ENCODE measurements around the gene PNP.

DNA sequence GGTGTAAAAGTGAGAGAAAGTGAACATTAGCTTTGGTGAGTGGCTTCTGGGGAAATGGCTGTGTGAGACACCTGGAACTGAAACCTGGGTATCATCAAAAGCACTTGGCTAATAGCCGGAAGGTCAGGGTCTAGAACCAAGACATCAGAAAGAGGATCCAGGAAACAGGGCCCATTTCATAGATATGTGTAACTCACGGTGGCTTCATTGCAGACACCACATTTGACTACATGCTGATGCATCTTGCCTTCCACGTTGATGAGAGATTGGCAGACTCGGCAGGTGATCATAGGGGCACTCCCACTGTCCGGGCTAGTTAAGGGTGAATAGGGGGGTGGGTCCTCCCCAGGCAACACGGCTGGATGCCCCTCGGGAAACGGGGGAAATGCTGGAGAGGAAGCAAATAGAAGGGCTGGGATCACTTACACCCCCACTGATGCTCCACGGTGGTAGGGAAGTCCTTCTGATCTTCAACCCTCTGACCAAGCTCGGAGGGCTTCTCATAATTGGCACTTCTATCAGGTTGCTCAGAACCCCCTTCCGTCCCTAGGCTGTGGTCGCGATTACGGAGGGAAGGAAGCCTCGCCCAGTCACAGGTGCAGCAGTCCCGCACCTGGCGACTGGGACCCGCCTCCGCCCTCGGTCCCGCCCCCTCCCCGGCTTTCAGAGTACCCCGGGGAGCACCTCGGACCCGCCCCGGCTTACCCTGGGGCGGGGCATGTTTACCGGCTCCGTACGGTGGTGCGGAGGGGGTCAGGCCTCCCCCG lies 8.6 kb upstream of the PNP start:
- TF ChIP-seq, protein P1, sequence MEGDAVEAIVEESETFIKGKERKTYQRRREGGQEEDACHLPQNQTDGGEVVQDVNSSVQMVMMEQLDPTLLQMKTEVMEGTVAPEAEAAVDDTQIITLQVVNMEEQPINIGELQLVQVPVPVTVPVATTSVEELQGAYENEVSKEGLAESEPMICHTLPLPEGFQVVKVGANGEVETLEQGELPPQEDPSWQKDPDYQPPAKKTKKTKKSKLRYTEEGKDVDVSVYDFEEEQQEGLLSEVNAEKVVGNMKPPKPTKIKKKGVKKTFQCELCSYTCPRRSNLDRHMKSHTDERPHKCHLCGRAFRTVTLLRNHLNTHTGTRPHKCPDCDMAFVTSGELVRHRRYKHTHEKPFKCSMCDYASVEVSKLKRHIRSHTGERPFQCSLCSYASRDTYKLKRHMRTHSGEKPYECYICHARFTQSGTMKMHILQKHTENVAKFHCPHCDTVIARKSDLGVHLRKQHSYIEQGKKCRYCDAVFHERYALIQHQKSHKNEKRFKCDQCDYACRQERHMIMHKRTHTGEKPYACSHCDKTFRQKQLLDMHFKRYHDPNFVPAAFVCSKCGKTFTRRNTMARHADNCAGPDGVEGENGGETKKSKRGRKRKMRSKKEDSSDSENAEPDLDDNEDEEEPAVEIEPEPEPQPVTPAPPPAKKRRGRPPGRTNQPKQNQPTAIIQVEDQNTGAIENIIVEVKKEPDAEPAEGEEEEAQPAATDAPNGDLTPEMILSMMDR (IDR thresholded peaks at IDR 0.05), result no peak
- TF ChIP-seq EP300 (IDR thresholded peaks at IDR 0.05), result no peak
- TF ChIP-seq POLR2A (IDR thresholded peaks at IDR 0.05), result no peak
